HG03025 (cell line): Measurements from ENCODE around the gene C17orf100.
"Not testable (repeated sequence)": the region's sequence is repeated elsewhere in the genome, so short reads cannot be mapped to it uniquely, and the experiment has no call there.

Experiments used
- ATAC-seq: cut with Tn5 transposase; IDR thresholded peaks from one replicate; pipeline ENCODE4 v1.9.1; 2021; ENCODE audit warnings: mild to moderate bottlenecking, moderate library complexity; ENCODE audit not compliant: unreplicated experiment, low FRiP score

C17orf100 gene

GRCh38 chr17:6688944-6689343 is 37.4 kb downstream of the C17orf100 start:
- no peak for ATAC-seq

GRCh38 chr17:6690641-6691040 is 39.1 kb downstream of the C17orf100 start:
- ATAC-seq: no peak

- no peak for ATAC-seq
Measured at GRCh38 chr17:6691546-6691945, 40.0 kb downstream of the C17orf100 start.

GRCh38 chr17:6691958-6692357 is 40.4 kb downstream of the C17orf100 start:
- not testable (repeated sequence) for ATAC-seq

GRCh38 chr17:6695051-6695450 is 43.5 kb downstream of the C17orf100 start:
- no peak for ATAC-seq

DNA sequence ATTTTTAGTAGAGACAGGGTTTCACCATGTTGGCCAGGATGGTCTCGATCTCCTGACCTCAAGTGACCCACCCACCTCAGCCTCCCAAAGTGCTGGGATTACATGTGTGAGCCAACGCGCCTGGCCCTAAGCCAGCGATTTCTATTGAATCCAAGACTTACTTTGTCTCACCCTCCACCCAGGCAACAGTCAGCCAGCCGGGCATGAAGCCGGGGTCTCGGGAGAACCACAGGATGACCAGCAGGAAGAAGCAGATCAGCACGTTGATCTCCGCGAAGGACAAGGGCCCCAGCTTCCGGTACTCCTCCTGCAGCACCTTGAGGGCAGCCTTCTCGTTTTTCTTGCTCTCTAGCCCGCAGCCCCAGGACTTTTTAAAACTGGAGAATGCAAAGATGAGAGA is 44.0 kb downstream of the C17orf100 start:
- no peak for ATAC-seq

DNA sequence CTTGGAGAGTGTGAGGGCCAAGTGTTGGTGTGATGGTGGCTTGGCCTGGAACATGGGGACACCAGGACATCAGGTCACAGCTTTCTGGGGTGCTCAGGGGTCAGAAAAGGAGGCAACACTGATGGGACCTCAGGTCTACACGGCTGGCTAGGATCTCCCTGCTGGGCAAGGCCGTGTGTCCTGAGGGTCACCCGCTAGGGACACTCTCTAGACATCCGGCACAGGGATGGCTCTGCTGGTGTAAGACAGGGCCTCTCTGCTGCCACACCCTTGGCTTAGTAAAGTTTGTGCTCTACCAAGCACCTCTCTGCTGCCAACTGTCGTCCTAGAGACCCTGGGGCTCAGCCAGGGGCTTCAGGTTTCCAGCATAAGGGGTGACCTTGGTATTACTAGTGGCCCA is 45.3 kb downstream of the C17orf100 start:
- no peak for ATAC-seq

DNA sequence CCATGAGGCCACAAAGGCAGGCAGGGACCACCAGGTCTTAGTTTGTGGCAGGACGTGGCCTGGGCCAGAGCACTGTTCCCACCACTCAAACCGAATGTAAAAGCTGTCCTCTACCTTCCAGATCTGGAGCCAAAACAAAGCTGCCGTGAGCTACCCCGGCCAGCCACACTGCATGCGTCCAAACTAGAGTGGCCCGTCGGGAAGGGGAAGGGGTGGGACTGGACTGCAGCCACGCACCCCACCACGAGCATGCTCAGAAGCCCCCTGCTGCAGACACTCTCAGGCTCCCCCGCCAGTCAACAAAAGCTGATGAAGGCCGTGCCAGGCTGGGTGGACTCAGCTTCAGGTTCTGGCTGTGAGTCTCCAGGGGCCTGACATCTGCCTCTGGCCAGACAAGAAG is 46.4 kb downstream of the C17orf100 start:
- ATAC-seq: no peak

DNA sequence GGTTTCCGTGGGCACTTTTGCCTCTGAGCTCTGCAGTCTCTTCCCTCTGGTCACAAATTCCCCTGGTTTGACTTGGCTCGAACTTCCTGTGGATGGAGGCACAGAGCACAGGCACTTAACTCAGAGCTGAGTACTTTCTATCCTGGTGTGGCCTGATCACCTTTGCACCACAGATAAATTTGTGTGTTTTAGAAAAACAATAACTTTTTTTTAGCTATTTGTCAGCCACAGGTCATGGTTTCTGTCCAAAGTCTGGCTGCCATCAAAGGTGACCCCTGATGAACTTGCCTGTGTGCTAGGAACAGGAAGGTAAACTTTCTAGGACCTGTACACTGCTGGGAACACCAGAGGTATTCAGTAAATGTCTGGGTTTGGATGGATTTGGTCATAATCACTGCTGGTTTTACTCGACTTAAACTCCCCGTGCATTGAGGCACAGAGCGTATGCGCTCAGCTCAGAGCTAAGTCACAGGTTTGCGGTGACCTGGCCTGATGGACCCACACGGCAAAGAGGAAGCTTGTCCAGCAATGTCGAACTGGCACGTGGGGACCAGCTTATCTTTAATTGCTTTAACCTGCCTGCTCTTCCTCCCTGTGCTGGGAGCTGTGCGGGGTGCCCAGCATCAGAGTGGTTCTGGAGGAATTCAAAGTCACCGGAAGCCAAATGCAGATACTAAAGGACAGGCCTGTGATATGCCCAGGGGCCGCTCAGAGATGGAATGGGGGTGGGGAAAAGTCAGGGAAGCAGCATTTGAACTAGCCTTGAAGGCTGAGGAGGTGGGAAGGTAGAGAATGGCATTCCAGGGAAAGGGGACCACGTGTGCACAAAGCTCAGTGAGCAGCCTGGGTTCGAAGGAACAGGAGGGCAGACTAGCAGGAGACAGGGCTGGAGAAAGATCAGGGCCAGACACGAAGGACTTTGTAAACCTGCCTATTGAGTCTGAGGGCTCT is 48.7 kb downstream of the C17orf100 start:
- no peak for ATAC-seq

- ATAC-seq: no peak
Measured at GRCh38 chr17:6700948-6701307, 49.4 kb downstream of the C17orf100 start.

DNA sequence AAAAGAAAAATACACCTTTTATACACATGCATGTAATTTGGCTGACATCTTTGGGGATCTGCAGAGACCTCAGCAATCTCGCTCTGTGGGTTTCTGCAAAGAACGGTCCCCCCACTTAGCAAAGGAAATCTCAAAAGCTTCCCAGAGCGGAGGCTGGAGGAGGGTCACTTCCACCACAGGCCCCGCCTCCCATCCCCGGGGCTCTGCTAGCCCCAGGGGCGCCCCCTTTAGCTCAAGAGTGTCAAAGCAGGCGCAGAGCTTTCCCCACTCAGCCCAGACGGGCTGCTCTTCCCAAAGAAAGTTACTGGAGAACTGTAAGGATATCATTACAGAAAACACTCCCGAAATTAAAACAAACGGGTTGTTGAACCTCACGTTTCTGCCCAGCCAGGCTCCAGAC is 50.2 kb downstream of the C17orf100 start:
- ATAC-seq: no peak

DNA sequence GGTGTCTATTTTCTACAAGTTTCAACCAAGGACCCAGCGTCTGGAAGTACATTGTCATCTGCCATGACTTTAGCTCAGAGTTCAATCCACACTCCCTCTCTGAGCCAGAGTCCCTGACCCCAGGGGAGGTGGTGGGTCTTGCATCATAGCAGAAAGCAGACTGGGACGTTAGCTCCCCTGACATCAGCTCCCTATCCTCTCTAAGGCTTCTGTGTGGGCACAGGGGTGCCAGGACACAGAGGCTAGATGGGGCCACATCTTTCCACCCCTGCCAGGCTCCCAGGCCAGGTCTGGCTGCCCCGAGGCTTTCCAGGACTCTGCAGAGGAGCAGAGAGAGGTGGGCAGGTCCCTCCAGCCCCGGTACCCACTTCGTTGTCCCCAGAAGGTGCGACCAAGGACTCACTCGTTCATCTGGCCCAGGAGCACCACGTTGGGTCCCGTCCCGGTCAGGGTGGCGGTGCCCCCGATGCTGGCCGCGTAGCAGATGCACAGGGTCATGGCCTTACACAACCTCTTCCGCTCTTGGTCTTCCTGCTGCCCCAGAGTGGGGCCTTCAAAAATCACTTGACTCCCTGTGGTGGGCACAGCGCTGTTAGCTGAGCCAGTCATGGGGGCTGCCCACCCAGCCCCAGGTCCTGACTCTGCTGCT is 51.1 kb downstream of the C17orf100 start:
- no peak for ATAC-seq
